ENCODE data around the gene RAB3C.

RAB3C gene

GRCh38 chr5:58759745-58760144, 176.9 kb downstream of the RAB3C start:
- TF ChIP-seq, protein P1, sequence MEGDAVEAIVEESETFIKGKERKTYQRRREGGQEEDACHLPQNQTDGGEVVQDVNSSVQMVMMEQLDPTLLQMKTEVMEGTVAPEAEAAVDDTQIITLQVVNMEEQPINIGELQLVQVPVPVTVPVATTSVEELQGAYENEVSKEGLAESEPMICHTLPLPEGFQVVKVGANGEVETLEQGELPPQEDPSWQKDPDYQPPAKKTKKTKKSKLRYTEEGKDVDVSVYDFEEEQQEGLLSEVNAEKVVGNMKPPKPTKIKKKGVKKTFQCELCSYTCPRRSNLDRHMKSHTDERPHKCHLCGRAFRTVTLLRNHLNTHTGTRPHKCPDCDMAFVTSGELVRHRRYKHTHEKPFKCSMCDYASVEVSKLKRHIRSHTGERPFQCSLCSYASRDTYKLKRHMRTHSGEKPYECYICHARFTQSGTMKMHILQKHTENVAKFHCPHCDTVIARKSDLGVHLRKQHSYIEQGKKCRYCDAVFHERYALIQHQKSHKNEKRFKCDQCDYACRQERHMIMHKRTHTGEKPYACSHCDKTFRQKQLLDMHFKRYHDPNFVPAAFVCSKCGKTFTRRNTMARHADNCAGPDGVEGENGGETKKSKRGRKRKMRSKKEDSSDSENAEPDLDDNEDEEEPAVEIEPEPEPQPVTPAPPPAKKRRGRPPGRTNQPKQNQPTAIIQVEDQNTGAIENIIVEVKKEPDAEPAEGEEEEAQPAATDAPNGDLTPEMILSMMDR (IDR thresholded peaks at IDR 0.05; ENCODE audit: low read depth, low read length) = no peak
- Histone ChIP-seq H3K27me3 (no peaks in the 10 kb centered on the region), H3K36me3 (no peaks in the 10 kb centered on the region), H3K9me3 (no peaks in the 10 kb centered on the region), H3K4me3 (ENCODE audit: low read depth, low read length) (0 out of 2 replicates have a peak overlapping the region, but pooled peaks have one; percentile 12), H3K4me1 (peaks cover 8% of the 10 kb centered on the region; the same call in 1 of the 2 replicates)
- DNase-seq = no peak

- Histone ChIP-seq H3K4me3 (ENCODE audit: low read depth, low read length) (no peak overlapping the region), H3K27me3 (no peaks in the 10 kb centered on the region), H3K4me1 (peaks cover 4% of the 10 kb centered on the region; the same call in 1 of the 2 replicates), H3K36me3 (no peaks in the 10 kb centered on the region), H3K9me3 (no peaks in the 10 kb centered on the region)
- TF ChIP-seq, protein P1 (IDR thresholded peaks at IDR 0.05; ENCODE audit: low read depth, low read length) = no peak
- DNase-seq = no peak
These were observed 177.3 kb downstream of the RAB3C start for GRCh38 chr5:58760222-58760621.

DNA sequence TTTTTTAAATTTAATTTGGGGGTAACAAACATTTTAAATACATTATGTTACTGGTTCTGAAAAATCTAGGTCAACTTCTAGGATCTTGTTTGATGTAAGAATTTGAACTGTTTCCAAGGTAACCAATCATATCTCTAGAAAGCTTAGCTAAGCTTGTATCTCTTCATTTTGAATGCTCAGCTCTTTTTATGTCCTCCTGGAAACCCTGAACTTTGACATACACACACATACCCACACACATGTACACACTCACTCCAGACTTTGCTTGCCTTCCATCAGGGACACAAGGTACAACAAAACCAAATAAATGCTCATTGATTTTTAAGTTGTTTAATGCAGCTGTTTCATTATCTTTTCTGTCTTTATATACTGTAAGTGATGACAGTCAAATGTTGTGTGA, 178.5 kb downstream of the RAB3C start:
- Histone ChIP-seq H3K9me3 (no peaks in the 10 kb centered on the region), H3K4me3 (ENCODE audit: low read depth, low read length) (no peak overlapping the region), H3K27me3 (no peaks in the 10 kb centered on the region), H3K4me1 (no peaks in the 10 kb centered on the region; the same call in 1 of the 2 replicates), H3K36me3 (no peaks in the 10 kb centered on the region)
- TF ChIP-seq, protein P1 (IDR thresholded peaks at IDR 0.05; ENCODE audit: low read depth, low read length) = no peak
- DNase-seq = no peak

DNA sequence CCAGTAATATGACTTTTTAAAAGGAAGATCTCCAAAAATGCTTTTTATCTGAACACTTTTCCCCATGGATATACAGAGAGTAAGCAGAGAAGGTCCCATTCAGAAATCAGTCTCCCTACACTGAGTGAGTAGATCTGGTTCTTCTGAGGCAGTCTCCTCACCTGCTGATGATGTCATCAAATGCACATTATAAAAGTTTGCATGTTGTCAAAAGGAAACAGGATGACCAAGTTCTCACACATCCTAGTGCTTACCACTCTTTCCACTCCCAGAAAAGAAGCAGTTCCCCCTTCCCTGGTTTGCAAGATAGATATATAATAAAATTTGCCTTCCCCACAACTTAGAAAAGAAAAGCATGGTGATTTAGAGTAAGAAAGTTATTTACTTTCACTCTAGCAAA, 180.5 kb downstream of the RAB3C start:
- no peak for DNase-seq
- Histone ChIP-seq H3K9me3 (no peaks in the 10 kb centered on the region), H3K27me3 (no peaks in the 10 kb centered on the region), H3K4me1 (no peaks in the 10 kb centered on the region; the same call in 1 of the 2 replicates), H3K36me3 (no peaks in the 10 kb centered on the region), H3K4me3 (ENCODE audit: low read depth, low read length) (no peak overlapping the region)
- TF ChIP-seq, protein P1 (IDR thresholded peaks at IDR 0.05; ENCODE audit: low read depth, low read length) = no peak

DNA sequence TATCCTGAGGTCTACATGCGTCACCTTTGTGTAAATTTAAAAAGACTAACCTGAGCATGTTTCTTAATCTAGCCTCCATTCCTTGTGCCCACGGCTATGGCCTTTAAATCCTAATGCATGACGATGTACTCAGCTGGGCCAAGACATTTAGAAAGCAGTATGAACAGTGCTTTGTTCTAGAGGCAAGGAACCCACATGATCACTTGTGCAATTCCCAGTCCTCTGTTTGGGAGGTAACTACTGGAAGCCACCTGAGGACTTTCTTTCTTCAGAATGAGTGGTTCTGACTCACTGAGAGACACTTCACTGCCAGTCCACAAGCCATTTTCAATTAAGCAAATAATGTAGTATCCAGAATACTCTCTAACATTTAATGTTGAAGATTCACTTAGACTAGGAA, 181.3 kb downstream of the RAB3C start:
- no peak for DNase-seq
- Histone ChIP-seq H3K9me3 (no peaks in the 10 kb centered on the region), H3K36me3 (no peaks in the 10 kb centered on the region), H3K4me3 (ENCODE audit: low read depth, low read length) (no peak overlapping the region), H3K4me1 (no peaks in the 10 kb centered on the region; the same call in 1 of the 2 replicates), H3K27me3 (no peaks in the 10 kb centered on the region)
- TF ChIP-seq, protein P1 (IDR thresholded peaks at IDR 0.05; ENCODE audit: low read depth, low read length) = no peak

DNA sequence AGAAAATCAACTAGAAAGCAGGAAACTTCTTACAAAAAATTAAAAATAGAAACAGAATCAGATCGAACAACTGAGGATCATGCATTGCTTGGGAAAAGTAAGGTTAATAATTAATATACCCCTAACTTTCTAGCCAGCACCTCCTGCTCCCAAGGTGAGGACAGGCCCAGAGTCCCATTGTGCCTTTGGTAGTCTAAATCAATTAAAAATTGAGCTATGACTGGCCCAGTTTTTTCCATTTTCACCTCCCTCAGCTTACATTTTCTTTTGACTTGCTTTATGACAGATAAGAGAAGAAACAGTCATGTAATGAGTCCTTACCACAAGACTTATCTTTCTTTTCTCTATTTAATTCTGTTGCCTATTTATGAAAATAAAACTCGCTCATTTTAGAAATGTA, 182.2 kb downstream of the RAB3C start:
- Histone ChIP-seq H3K36me3 (no peaks in the 10 kb centered on the region), H3K4me1 (no peaks in the 10 kb centered on the region; the same call in 1 of the 2 replicates), H3K27me3 (no peaks in the 10 kb centered on the region), H3K9me3 (no peaks in the 10 kb centered on the region), H3K4me3 (ENCODE audit: low read depth, low read length) (no peak overlapping the region)
- DNase-seq = no peak
- TF ChIP-seq, protein P1 (IDR thresholded peaks at IDR 0.05; ENCODE audit: low read depth, low read length) = no peak

All from BE2C (cell line).